Fibroblast of skin of back (primary cell): ENCODE measurements around the gene SPTBN5.
A peak's percentile ranks its signal among the peaks of the same experiment; 100 is the strongest.

ENCODE experiments used
- DNase-seq: peaks from one replicate; pipeline ENCODE4 v3.0.0-alpha.2; 2013

Gene SPTBN5

GRCh38 chr15:41822957-41823356 lies 70.9 kb downstream of the SPTBN5 start:
- no peak for DNase-seq

GRCh38 chr15:41822471-41822870 lies 71.4 kb downstream of the SPTBN5 start:
- no peak for DNase-seq

- DNase-seq = no peak
Observed at GRCh38 chr15:41821831-41822230, 72.0 kb downstream of the SPTBN5 start.

DNA sequence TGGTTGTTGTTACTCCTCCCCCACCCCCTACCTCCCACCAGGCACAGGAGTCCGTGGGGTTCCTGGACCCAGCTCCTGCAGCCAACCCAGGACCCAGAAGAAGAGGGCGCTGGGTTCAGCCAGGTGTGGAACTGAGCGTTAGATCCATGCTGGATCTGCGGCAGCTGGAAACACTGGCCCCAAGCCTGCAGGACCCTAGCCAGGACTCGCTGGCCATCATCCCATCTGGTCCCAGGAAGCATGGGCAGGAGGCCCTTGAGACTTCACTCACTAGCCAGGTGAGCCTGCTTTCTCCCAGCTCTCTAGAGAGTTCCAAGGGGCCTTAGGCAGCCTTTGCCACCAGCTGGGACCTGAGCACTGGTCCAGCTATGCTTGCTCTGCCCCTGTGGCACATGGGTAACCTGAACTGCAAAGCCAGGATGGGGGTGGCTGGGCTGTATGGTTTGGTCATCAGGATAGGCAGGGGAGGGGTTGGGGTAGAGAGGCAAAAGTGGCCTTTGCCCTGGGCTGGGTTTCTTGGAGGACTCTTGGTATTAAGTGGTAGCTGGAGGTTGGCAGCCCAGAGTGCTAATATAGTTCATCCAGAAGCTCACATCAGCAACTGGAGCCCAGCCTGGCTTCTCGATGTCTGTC lies 72.9 kb downstream of the SPTBN5 start:
- DNase-seq = no peak

- DNase-seq = no peak
Observed at GRCh38 chr15:41819455-41820050, 74.3 kb downstream of the SPTBN5 start.

- no peak for DNase-seq
Observed at GRCh38 chr15:41817781-41818180, 76.1 kb downstream of the SPTBN5 start.

GRCh38 chr15:41817327-41817726 lies 76.5 kb downstream of the SPTBN5 start:
- DNase-seq = no peak

GRCh38 chr15:41816788-41817187 lies 77.1 kb downstream of the SPTBN5 start:
- DNase-seq = no peak

- no peak for DNase-seq
Observed at GRCh38 chr15:41814534-41814933, 79.3 kb downstream of the SPTBN5 start.

- no peak for DNase-seq
Observed at GRCh38 chr15:41813426-41813825, 80.4 kb downstream of the SPTBN5 start.

DNA sequence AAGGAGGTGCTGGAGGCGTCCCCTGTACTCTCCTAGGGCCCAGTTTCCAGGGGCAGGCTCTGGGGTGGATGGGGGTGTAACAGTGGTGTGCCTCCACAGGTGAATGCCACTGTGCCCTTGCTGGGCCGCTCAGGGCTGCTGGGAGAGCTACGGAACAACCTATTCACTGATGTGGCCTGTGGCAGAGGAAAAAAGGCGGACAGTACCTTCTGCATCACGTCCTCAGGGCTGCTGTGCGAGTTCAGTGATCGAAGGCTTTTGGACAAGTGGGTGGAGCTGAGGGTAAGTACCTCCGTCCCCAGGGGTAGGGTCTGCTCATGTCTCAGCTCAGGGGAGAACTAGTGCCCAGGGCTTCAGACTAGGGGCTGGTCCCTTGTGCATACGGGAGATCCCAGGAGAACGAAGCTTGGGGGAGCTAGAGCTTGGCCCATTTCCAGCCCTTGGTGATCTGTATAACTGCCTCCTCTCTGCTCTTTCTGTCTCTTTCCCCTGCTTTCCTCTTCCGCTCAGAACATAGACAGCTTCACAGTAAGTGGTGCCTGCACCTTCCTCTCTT lies 81.0 kb downstream of the SPTBN5 start:
- DNase-seq = no peak

DNA sequence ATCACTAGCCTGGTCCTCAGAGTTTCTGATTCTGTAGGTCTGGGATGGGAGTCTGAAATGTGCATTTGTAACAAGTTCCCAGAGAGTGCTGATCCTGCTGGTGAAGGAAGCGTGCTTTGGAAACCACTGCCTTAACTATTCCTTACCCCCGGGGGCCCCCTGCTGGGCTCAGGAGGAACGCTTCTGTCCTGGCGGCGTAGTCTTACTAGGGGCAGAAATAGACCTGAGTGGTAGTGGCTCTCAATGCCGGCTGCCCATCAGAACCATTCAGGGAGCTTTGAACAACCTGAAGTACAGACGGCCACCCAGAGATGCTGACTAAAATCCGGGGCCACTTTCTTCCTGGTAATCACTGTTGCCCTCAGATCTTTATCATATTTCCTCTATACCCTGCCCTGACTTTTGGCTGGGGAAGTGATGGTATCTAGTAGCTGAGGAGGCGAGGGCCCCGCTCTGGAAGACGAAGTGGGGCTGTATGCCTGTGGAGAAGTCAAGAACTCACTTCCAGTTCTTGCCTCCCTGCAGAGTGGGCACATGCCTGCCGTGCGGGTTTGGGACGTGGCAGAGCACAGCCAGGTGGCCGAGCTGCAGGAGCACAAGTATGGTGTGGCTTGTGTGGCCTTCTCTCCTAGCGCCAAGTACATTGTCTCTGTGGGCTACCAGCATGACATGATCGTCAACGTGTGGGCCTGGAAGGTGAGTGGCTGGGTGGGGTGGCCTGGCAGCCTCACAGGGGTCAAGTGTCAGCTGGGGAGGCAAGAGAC lies 82.2 kb downstream of the SPTBN5 start:
- peak; percentile 74 for DNase-seq

- no peak for DNase-seq
Observed at GRCh38 chr15:41810651-41811431, 83.0 kb downstream of the SPTBN5 start.

DNA sequence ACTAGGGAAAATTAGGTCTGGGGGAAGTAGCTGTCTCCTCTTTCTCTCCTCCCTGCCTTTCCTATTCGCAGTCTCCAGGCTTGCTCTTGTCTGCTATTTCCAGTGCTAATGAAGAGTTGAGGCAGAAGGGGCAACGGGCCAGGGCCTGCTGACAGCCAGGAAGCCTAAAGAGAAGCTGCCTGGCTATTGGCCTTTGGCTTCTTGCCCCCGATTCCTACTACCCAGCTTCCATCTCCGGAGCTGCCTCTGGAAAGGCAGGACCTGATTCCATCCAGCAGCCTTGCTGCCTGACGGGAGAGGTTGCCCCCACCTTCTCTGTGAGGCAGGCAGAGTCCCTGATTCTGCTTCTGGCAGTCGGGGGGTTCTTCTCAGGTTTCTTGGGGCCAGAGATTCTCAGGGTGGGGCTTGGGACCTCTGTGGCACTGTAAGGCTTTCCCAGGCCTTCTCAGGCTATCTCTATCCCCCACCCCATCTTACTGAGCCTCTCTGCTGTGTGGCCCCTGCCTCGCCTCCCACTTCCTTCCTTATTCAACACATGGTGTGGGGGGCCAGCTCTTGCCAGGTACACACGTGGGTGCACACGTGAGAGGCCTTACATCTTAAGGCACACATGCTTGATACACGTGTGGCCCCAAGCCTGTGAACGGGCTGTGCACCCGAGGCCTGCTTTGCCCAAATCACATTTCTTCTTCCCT lies 84.2 kb downstream of the SPTBN5 start:
- DNase-seq = no peak

DNA sequence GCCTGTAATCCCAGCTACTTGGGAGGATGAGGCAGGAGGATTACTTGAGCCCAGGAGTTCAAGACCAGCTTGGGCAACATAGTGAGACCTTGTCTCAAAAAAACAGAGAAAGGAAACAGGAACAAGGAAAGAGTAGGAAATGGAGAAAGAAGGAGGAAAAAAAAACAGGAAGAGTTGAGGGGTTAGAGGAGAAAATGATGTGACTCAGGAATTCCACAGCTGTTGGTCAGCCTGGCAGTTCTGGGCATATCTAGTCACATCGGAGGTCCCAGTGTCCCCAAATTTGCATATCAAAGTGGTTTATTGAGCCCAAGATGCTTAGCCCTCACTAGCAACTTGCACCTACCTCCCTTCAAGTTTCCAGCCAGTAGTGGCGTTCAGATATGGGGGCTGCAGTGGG lies 84.7 kb downstream of the SPTBN5 start:
- DNase-seq = peak; percentile 35

GRCh38 chr15:41806291-41807181 lies 87.3 kb downstream of the SPTBN5 start:
- no peak for DNase-seq

DNA sequence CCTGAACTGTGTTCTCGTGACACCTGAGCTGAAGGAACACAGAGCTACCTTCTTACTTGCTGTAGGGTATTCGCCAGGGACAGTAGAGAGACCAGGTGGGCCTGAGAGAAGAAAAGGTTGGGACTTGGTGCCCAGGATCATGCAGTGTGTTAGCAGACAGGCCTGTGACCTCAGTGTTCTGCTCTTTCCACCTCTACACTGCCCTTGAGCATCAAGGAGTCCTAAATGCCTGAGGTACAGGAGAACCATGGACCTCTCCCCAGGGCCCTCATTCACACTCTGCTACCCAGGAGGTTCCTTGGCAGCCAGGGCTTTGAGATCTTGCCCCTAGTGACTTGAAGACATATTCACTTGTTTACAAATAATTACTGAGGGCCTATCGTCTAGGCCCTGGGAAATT lies 88.1 kb downstream of the SPTBN5 start:
- no peak for DNase-seq

GRCh38 chr15:41804916-41805666 lies 88.8 kb downstream of the SPTBN5 start:
- no peak for DNase-seq

GRCh38 chr15:41804361-41804760 lies 89.5 kb downstream of the SPTBN5 start:
- DNase-seq = no peak

- DNase-seq = peak; percentile 46
Observed at GRCh38 chr15:41801850-41802455, 91.9 kb downstream of the SPTBN5 start.
